Astrocyte of the spinal cord (primary cell): ENCODE measurements around the gene MYADML2.

Experiments
- DNase-seq: peaks from one replicate; pipeline ENCODE4 v3.0.0; 2011; ENCODE audit warnings: low read depth, low spot score
- H3K4me3 ChIP-seq: 2 replicates; pipeline ENCODE4 v1.5.1; 2011; ENCODE audit warnings: low read depth, mild to moderate bottlenecking, low read length, moderate library complexity
- CTCF ChIP-seq: IDR thresholded peaks from 2 replicates; pipeline ENCODE4 v1.5.1; 2012; ENCODE audit warnings: low read depth, mild to moderate bottlenecking, low read length, inconsistent platforms
- in situ Hi-C: cut with HindIII; loops from 2 replicates; pipeline ENCODE4 v1.10.0; 2017; ENCODE audit warnings: low sequenced_read_pairs

The MYADML2 gene

GRCh38 chr17:81967533-81968395 lies 20.7 kb upstream of the MYADML2 start:
- DNase-seq = peak; percentile 52
- in situ Hi-C loops = no loop called here
- TF ChIP-seq CTCF = no peak
- no peak overlapping the region for H3K4me3 ChIP-seq

- TF ChIP-seq CTCF = no peak
- DNase-seq = no peak
- H3K4me3 ChIP-seq = no peak overlapping the region
- in situ Hi-C loops = no loop called here
Observed at GRCh38 chr17:81967244-81967532, 20.2 kb upstream of the MYADML2 start.

- no peak for TF ChIP-seq CTCF
- in situ Hi-C loops = no loop called here
- no peak for DNase-seq
- H3K4me3 ChIP-seq = no peak overlapping the region
Observed at GRCh38 chr17:81966343-81967243, 19.6 kb upstream of the MYADML2 start.

- H3K4me3 ChIP-seq = no peak overlapping the region
- in situ Hi-C loops = no loop called here
- no peak for TF ChIP-seq CTCF
- DNase-seq = no peak
Observed at GRCh38 chr17:81964081-81964849, 17.2 kb upstream of the MYADML2 start.

GRCh38 chr17:81962499-81963441 lies 15.7 kb upstream of the MYADML2 start:
- TF ChIP-seq CTCF = no peak
- in situ Hi-C loops = no loop called here
- H3K4me3 ChIP-seq = no peak overlapping the region

More at GRCh38 chr17:81962499-81963441, 15.7 kb upstream of the MYADML2 start:
- no peak for DNase-seq
